Astrocyte of the hippocampus (primary cell): ENCODE data around the gene NPLOC4.
A peak's percentile ranks its signal among the peaks of the same experiment; 100 is the strongest.

ENCODE experiments used
- DNase-seq: peaks from one replicate; pipeline ENCODE4 v3.0.0; 2011; ENCODE audit warnings: low read depth, low spot score

The NPLOC4 gene

DNA sequence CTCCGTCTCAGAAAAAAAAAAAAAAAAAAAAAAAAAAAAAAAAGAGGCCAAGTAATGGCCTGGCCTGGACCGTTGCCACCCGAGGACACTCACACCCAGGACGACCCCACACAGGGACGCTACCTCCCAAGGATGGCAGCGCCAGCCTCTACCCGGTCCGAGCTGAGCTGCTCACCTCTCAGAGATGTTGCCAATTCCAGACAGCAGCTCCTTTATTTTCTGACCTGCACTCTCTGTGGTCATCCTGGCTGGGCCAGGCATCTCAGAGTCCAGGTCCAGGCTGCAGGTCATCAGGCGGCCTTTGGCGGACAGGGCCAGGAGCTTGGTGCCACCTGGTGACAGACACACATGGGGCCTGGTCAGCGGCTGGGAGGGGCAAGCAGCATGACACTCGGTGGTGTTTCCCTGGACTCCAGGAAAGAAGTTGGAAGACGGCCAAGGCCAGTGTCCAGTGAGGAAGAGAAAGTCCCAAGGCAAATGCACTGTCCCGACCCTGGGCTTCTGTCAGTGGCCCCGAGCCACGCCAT lies 87.8 kb downstream of the NPLOC4 start:
- DNase-seq, result no peak

DNA sequence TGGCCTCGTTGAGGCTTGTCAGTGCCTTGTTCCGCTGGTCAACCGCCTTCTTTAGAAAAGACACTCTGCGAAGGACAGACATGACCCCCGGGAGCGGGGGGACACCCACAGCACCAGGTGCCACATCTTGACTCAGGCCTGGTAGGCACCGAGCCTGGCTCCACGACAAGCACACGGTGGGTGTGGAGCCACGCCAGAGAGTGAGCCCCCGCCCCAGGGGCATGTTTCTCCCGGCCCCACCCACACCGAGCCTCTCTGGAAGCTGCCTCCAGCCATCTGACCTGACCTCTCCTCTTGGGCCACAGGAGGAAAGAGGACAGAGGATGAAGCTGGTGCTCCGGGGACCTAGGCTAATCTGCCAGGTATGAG lies 89.3 kb downstream of the NPLOC4 start:
- DNase-seq, result no peak

- no peak for DNase-seq
These were observed 89.9 kb downstream of the NPLOC4 start for GRCh38 chr17:81546906-81547613.

- DNase-seq, result no peak
These were observed 91.6 kb downstream of the NPLOC4 start for GRCh38 chr17:81545160-81545949.

GRCh38 chr17:81544281-81544974 lies 92.5 kb downstream of the NPLOC4 start:
- DNase-seq, result no peak

DNA sequence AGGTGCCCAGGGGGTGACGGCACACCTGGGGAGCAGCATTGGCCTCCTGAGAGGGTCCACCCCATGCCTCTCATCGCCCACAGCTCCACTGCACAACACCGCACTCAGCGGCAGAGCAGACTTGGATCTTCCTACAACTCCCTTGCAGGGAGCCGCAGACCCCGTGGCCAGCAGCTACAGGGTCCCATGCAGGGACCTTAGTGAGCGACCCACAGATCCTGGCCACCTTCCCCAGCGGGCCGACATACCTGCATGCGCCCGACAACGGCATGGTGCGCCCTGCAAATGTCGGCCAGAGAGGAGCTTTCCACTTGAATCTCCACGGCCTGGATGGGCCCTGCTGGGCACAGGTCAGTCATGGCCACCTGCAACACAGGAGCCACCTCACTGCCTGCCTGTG lies 93.2 kb downstream of the NPLOC4 start:
- DNase-seq, result no peak

- no peak for DNase-seq
These were observed 93.6 kb downstream of the NPLOC4 start for GRCh38 chr17:81543339-81543675.

DNA sequence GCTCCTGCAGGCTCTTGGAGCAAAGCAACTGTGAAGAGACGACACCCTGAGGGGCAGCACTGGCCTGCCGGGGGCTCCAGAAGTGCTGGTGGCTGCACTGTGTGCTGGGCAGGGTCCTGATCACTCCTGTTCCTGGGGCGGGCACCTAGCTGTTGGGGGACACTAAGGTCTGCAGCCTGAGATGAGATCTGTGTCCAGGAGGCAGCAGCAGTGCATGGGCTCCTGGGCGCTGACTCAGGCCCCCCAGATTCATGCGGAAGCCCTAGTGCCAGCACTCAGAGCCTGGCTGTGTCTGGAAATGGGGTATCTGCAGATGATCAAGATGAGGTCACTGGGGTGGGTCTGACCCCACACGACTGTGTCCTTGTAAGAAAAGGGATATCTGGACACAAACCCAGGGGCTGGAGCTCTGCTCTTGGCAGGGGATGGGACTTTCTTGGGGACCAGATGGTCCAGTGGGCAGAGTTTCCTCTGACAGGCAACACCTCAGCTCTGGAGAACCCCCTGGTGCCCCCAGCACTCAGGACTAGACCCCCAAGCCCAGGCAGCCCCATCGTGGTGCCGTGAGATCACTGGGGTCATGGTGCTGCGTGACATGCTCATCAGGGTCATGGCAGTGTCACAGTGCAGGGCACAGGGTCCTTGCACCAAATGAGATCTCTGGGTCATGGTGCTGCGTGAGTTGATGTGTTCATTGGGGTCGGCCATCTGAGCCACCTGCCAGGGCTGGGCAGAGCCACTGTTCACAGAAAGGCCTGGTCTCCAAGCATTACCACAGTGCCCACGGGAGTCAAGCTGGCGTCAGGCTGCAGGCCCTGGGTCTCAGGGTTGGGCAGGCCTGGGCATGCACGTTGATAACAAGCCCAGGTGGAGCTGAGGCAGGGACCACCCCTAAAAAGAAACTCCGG lies 94.2 kb downstream of the NPLOC4 start:
- no peak for DNase-seq

- no peak for DNase-seq
These were observed 95.8 kb downstream of the NPLOC4 start for GRCh38 chr17:81541123-81541522.

DNA sequence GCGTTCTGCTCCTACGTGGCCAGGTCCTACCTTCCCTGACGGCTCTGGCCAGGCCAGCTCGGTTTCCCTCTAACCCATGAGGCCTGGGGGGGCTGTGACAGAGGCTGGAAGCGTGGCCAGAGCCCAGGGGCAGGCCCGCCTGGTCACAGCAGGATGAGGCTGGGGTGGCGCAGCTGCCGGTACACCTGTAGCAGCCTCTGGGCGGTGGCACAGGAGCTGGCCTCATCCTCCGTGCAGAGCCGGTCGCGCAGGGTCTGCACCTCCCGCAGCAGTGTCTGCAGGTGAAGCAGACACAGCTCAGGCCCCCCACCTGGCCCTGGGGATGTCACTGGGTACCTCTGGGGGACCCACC lies 96.3 kb downstream of the NPLOC4 start:
- DNase-seq, result no peak

DNA sequence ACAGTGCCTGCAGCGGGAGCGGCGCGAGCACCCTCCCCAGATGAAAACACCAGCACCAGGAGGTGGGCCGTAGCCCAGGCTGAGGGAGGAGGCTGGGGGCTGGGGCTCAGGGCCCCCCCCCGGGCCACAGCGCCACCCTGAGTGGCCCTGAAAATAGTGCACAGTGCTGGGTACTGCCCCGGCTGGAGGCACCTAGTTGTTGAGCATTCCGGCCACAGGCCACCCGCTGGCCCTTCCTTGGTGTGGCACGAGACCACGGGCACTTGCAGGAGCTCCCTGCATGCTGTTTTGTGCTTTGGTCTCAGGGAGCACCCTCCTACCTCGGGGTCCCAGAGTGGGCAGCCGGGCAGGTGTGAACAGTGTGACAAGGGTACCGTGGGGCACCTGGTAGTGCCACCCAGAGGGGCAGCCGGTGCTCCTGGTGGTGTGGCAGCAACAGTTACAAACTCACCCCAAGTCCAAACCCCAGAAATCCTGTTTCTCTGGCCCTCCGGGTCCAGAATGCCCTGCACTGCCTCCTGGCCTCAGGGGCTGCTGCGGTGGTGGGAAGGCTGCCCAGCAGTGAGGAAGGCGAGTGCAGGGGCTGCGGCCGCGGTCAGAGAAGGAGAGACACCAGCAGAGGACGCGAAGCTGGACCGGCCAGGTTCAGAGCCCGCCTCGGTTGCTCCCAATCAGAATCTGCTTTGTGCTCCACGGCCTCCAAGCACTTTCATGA lies 96.8 kb downstream of the NPLOC4 start:
- no peak for DNase-seq

GRCh38 chr17:81539571-81539900 lies 97.4 kb downstream of the NPLOC4 start:
- DNase-seq, result no peak

- no peak for DNase-seq
These were observed 98.0 kb downstream of the NPLOC4 start for GRCh38 chr17:81538651-81539570.

DNA sequence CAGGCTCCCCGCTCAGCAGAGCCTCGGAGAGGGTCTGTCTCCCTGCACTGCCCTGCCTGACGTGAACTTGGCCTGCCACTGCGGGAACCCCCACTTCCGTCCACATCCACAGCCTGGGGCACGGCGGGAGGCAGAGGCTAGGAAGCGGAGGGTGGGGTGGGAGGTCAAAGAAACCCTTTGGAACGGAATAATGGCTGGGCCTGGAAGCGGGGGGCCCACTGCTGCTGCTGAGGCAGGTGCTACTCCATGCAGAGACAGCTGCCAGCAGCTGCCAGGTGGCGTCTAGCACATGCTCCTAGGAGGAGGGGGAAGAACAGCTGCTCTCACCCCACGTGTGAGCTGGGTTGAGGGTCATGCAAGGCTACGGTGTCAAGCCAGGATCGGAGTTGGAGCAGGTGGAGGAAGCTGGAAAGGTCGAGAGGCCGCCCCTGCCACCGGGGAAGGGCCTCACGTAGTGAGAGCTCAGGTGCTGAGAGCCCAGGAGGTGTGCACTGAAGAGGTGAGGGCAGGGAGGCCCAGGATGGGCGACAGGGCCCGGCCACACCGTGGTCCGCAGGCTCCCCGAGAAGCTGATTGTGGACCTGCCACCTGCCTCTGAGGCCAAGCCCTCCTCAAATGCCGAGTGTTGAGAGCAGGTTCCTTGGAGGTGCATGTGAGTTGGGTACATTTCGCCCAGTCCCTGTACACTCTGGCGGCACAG lies 98.9 kb downstream of the NPLOC4 start:
- no peak for DNase-seq

DNA sequence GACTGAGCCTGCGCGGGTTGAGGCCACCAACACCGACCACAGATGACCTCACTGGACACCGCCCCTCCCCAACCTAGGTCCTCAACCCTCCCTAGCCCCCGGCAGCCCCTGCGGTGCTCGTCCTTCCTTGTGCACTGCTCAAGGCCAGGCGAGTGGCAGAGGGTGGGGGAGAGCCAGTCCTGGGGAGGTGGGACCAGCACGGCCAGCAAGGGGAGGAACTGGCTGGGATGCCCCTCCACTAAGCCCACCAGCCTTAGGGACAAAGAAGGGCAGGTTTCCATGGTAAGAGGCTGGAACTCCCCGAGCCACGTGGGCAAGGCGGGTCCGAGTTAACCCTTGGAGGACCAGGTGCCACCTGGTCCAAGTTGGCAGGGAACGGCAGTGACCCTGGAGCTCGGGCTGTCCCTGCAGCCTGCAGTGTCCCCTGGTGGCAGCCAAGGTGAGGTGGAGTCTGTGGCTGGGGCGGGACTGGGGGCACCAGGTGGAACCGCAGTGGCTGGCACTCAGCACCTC lies 99.5 kb downstream of the NPLOC4 start:
- DNase-seq, result peak; percentile 64

DNA sequence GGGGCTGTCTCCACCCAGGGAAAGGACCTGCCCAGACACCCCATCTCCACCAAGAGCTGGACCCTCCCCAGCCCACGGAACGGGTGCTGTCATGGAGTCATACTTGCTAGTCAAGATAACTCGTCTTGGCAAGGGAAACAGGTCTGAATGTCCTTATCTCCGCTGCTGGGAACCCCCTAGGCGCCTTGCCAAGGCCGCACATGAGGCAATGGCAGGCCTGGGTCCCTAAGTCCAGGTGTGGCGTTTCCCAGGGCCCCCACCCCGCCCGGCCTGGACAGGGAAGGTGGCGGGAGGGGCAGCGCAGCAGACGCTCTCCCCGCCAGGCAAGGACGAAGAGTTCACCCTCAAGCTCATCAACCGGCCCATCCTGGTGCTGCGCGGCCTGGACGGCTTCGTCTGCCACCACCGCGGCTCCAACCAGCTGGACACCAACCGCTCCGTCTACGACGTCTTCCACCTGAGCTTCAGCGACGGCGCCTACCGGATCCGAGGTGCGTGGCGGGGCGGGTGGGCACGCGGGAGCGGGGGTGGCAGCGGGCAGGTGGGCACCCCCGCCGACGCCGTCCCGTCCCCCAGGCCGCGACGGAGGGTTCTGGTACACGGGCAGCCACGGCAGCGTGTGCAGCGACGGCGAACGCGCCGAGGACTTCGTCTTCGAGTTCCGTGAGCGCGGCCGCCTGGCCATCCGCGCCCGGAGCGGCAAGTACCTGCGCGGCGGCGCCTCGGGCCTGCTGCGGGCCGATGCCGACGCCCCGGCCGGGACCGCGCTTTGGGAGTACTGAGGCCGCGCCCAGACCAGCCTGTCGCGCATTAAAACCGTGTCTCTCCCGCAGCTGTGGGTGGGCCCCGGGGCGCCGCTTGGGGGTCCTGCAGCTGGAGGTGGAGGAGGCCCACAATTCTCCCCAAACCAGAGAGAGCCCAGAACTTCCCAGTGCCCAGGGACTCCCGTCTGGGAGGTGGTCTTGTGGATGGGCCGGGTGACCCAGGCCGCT lies 100.3 kb downstream of the NPLOC4 start:
- peak; percentile 40 for DNase-seq

- no peak for DNase-seq
These were observed 101.2 kb downstream of the NPLOC4 start for GRCh38 chr17:81535480-81536298.
